DND-41 (cell line): Measurements from ENCODE around the gene RAP1B.
A peak's percentile ranks its signal among the peaks of the same experiment; 100 is the strongest.

ENCODE experiments used
- ATAC-seq: fragments of 200-7000 bp; cut with Tn5 transposase; 3 replicates; pipeline ENCODE4 v1.9.1; 2021; ENCODE audit warnings: low read depth; ENCODE audit not compliant: insufficient read depth
- DNase-seq: peaks from one replicate; pipeline ENCODE4 v3.0.0-alpha.2; 2020
- H2AFZ ChIP-seq: 2 replicates; pipeline ENCODE4 v1.6.0; 2012; ENCODE audit warnings: low read depth, low read length
- H3K27ac ChIP-seq: 2 replicates; pipeline ENCODE4 v1.5.1; 2012; ENCODE audit warnings: low read length, inconsistent platforms
- H3K27me3 ChIP-seq: fragments of 200-600 bp; sonication (generic); 2 replicates; pipeline ENCODE4 v1.6.0; 2012; ENCODE audit warnings: low read length, mild to moderate bottlenecking, inconsistent platforms; ENCODE audit not compliant: insufficient read depth, poor library complexity
- H3K36me3 ChIP-seq: 2 replicates; pipeline ENCODE4 v1.5.1; 2012; ENCODE audit warnings: low read length, inconsistent platforms; ENCODE audit not compliant: insufficient read depth
- H3K4me1 ChIP-seq: 2 replicates; pipeline ENCODE4 v1.5.1; 2012; ENCODE audit warnings: mild to moderate bottlenecking, low read length; ENCODE audit not compliant: insufficient read depth
- H3K4me2 ChIP-seq: 2 replicates; pipeline ENCODE4 v1.6.0; 2012; ENCODE audit warnings: mild to moderate bottlenecking, moderate library complexity, low read length, inconsistent platforms; ENCODE audit not compliant: insufficient read depth
- H3K4me3 ChIP-seq, 2 experiments: fragments of 200-600 bp in 1 of 2; shearing (Covaris generic) in 1 of 2; 2 replicates each; pipeline ENCODE4 v1.5.1; 2012 to 2016; ENCODE audit warnings: inconsistent platforms in 2 of 2, low read length in 2 of 2, mild to moderate bottlenecking in 2 of 2, low read depth in 1 of 2, moderate library complexity in 1 of 2
- H3K79me2 ChIP-seq: 2 replicates; pipeline ENCODE4 v1.6.0; 2012; ENCODE audit warnings: low read length, inconsistent platforms; ENCODE audit not compliant: insufficient read depth
- H3K9ac ChIP-seq: 2 replicates; pipeline ENCODE4 v1.6.0; 2012; ENCODE audit warnings: low read depth, mild to moderate bottlenecking, inconsistent platforms, low read length, moderate library complexity
- H3K9me3 ChIP-seq: 2 replicates; pipeline ENCODE4 v1.5.1; 2012; ENCODE audit warnings: low read length, moderate library complexity, mild to moderate bottlenecking, inconsistent platforms; ENCODE audit not compliant: insufficient read depth, severe bottlenecking
- H4K20me1 ChIP-seq: 2 replicates; pipeline ENCODE4 v1.6.0; 2012; ENCODE audit warnings: low read length; ENCODE audit not compliant: insufficient read depth
- EZH2 ChIP-seq: IDR thresholded peaks from 3 replicates; pipeline ENCODE4 v1.6.1; 2012; ENCODE audit warnings: borderline replicate concordance, low read depth, mild to moderate bottlenecking, moderate library complexity, low read length, inconsistent platforms; ENCODE audit not compliant: severe bottlenecking
- TF ChIP-seq, protein P1 (sequence below): IDR thresholded peaks from 2 replicates; pipeline ENCODE4 v1.5.1; 2012; ENCODE audit warnings: borderline replicate concordance, low read length, moderate library complexity, mild to moderate bottlenecking; ENCODE audit not compliant: poor library complexity, severe bottlenecking; ENCODE audit errors: extremely low read depth

RAP1B gene

DNA sequence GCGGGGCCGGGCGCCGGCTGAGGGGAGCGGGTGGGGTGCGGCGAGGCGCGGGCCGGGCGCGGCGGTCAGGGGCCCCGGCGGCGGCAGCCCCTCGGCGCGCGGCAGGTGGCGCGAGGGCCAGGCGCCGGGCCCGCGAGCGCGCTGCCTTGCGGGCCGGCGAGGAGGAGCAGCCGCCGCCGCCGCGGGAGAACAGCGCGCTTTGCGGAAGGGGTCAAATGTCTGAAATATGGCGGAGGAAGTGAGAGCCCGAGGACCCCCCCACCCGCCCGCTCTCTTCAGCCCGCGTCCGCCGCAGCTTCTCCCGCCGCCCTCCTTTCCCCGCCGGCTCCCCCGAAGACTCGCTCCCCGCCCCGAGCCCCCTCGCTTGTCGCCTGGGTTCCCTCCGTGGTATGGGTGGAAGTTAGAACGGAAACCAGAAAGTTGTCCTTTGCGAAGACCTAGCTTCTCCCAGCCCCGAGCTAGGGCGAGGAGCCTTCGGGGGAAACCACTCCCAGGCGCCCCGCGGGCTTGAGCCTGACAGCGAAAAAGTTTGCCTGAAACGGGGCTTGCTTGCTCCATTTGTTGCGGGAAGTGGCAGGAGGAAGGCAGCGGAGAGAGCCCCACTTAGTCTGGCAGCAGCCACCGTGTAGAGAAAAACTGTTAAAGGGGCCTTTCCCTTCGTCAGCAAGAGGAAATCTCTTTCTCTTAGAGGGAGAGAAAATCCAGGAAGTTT, 551 bp downstream of the RAP1B start:
- Histone ChIP-seq H3K36me3 (peaks cover 12% of the 10 kb centered on the region), H3K27ac (peak overlapping the region; percentile 86), H3K9me3 (no peaks in the 10 kb centered on the region), H3K27me3 (no peaks in the 10 kb centered on the region), H3K79me2 (peaks cover 55% of the 10 kb centered on the region), H2AFZ (peak overlapping the region; percentile 74), H3K4me3 (peak overlapping the region; percentile 81 to 86), H3K4me1 (peaks cover 34% of the 10 kb centered on the region), H3K9ac (peak overlapping the region; percentile 91), H3K4me2 (peak overlapping the region; percentile 94), H4K20me1 (peaks cover 47% of the 10 kb centered on the region)
- peak; percentile 65 for DNase-seq
- ATAC-seq = peak; percentile 49
- TF ChIP-seq EZH2 = no peak
- TF ChIP-seq, protein P1, sequence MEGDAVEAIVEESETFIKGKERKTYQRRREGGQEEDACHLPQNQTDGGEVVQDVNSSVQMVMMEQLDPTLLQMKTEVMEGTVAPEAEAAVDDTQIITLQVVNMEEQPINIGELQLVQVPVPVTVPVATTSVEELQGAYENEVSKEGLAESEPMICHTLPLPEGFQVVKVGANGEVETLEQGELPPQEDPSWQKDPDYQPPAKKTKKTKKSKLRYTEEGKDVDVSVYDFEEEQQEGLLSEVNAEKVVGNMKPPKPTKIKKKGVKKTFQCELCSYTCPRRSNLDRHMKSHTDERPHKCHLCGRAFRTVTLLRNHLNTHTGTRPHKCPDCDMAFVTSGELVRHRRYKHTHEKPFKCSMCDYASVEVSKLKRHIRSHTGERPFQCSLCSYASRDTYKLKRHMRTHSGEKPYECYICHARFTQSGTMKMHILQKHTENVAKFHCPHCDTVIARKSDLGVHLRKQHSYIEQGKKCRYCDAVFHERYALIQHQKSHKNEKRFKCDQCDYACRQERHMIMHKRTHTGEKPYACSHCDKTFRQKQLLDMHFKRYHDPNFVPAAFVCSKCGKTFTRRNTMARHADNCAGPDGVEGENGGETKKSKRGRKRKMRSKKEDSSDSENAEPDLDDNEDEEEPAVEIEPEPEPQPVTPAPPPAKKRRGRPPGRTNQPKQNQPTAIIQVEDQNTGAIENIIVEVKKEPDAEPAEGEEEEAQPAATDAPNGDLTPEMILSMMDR = no peak

DNA sequence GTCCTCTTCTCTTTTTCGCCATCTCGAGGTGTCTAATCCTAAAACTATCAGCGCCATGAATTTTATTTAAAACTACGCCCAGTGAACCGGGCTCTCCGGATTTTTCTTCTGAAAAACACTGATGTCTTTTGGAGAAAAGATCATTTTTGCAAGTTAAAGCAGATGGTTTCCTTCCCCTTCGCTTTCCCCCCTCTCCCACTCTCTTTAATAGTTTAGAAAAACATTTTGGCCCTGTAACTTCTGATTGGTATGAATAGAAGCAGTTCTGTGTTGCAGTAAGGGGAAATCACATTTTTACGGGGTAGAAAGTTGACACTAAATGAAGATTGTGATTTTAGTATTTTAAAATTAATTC, 1.1 kb downstream of the RAP1B start:
- Histone ChIP-seq H3K27ac (peak overlapping the region; percentile 86), H3K4me1 (peaks cover 38% of the 10 kb centered on the region), H3K9me3 (no peaks in the 10 kb centered on the region), H3K36me3 (peaks cover 12% of the 10 kb centered on the region), H4K20me1 (peaks cover 52% of the 10 kb centered on the region), H3K79me2 (peaks cover 60% of the 10 kb centered on the region), H3K4me3 (peak overlapping the region; percentile 81 to 86), H3K9ac (peak overlapping the region; percentile 81), H3K4me2 (peak overlapping the region; percentile 94), H3K27me3 (no peaks in the 10 kb centered on the region), H2AFZ (peak overlapping the region; percentile 59; the same call in 1 of the 2 replicates)
- ATAC-seq = no peak
- no peak for TF ChIP-seq EZH2
- TF ChIP-seq, protein P1 = no peak
- DNase-seq = no peak

DNA sequence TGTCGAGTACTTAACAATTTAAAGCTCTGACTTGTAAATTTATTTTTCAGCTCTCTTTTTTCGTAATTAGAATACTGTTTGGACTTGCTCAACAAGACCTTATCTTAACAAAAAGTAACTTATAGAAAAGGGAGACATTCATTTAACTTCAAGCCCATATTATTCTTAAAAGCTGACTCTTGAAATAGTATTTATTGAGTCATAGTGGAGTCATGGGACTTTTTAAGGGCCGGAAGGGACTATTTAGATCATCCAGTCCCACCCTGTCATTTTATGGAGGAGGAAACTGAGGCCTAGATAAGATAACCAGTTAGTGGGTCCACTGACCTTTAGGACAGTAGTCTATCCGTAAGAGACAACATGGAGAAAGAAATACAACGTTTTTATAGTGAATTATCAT, 1.5 kb downstream of the RAP1B start:
- Histone ChIP-seq H3K27me3 (no peaks in the 10 kb centered on the region), H3K4me1 (peaks cover 38% of the 10 kb centered on the region), H3K4me2 (peak overlapping the region; percentile 94), H4K20me1 (peaks cover 56% of the 10 kb centered on the region), H3K79me2 (peaks cover 65% of the 10 kb centered on the region), H3K27ac (peak overlapping the region; percentile 86), H3K36me3 (peaks cover 13% of the 10 kb centered on the region), H2AFZ (no peak overlapping the region), H3K4me3 (peak overlapping the region; percentile 81 to 86), H3K9ac (peak overlapping the region; percentile 81), H3K9me3 (no peaks in the 10 kb centered on the region)
- DNase-seq (no peak), ATAC-seq (no peak)
- TF ChIP-seq, protein P1 = no peak
- TF ChIP-seq EZH2 = no peak
